ENCODE measurements around the gene GANC.

The GANC gene

DNA sequence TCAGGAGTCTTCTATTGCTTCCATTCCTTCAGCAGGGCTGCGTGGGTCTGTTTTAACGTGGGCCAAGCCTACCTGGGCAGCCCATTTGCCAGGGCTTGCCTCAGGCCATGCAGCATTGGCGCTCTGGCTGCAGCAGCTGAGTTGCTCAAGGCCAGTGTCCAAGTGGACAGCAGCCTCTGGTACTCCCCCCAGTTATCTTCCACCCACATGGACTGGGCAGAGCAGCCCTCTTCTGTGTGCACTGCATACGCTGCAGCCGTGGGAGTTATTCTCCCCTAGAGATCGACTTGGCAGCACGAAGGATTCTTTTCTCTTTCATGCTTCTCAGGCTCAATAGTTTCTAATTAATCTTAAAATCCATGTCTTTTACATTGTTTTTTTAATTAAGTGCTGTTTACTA lies 79.4 kb downstream of the GANC start:
- DNase-seq, result no peak

DNA sequence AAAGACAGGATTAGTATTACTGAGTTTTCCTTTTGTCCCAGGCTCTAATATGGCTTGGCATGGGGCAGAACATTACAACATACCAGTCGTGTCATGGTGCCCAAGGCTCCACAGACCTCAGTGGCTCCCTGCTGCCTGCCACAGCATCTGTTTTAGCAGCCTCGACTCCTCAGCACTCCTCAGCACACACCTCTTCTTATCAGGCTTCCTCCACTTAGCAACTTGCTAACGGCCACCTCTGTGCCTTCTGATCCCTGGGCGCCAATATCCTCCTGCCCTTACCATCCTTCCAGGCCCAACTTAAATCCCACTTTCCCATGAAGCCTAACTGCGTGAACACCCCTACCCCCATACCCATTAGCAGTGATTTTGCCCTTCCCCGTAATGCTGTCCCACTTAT lies 80.1 kb downstream of the GANC start:
- no peak for DNase-seq

DNA sequence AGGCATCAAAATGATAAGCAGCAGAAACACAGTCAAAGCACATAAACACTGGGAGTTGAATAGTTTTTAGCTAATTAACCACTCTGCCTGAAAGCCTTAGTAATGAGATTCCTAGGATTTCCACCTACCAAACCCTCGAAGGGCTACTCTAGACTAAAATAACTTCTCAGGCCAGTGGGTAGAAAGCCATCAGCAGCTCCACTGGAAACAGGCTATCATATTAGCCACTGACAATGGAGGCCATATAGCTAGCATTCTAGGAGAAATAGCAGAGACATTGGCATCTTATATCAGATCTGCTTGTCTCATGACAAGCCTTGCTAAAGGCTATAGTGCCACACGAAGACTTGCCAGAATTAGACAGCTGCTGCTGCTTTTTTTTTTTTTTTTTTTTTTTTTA lies 81.8 kb downstream of the GANC start:
- DNase-seq, result no peak

DNA sequence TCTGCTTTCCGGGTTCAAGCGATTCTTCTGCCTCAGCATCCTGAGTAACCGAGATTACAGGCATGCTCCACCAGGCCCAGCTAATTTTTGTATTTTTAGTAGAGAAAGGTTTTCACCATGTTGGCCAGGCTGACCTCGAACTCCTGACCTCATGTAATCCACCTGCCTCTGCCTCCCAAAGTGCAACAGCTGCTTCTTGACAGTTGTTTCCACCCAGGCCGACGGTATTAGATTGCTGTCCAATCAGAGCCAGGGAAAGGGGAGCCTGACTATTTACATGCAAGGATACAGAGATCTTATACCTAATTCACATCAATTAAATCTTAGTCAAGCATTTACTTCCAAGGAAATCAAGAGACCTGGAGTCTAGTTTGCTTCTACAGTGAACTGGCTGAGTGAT lies 82.3 kb downstream of the GANC start:
- no peak for DNase-seq

DNA sequence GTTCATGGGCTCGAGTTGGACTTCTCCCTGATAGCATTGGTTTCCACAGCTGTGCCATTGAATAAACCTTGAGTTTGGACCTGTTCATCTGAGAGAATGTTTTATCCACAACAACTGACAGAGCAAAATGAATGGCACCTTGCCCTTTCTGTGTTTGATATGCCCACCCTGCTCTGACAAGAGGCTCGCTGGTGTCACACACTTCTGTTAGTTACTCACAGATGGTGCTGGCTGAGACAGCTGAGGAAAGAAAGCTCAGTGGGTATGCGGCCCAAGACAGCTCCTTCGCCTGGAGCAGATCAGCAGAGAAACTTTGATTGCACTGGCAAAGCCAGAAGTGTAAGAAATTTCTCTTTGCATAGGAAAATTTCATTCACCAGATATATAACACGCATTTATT lies 83.8 kb downstream of the GANC start:
- no peak for DNase-seq

DNA sequence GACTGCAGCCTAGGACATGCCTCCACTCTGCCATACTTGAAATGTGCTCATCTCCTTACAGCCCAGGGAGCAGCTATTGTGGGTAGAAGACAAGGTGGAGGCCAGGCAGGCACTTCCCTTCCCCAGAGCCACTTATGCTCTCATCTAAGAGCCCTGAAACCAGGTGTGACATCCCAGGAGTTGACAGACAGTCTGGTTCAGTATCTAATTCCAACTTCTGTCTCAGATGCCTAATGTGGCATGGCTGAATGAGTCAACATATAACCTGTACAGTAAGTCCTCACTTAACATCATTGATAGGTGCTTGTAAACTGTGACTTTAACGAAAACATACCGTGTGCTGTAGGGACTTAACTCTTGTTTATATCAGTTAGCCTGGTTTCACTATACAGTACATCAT lies 85.1 kb downstream of the GANC start:
- no peak for DNase-seq

DNA sequence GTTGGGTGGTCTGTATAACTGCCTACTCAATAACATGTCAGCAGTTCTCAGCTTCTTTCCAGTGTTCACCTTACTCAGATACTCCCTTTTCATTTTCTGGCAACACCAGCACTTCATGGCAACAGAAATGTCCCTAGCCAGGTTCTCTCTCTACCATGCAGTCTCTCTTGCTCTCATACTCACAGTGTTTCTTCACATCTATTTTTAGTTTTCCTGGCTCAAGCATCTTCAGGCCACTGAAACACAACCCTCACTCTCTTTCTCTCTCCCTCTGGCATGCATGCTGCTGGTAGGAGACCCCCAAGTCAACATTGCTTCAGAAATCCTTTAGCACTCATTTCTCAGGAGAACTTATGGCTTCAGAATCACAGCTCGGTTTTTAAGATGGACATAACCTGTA lies 86.2 kb downstream of the GANC start, which contains the start of gene CAPN3:
TSS of gene CAPN3 (plus strand) at position 253 of the 400 bp plus-strand sequence. CDS start 305 bp downstream, outside the sequence.
- DNase-seq, result no peak

DNA sequence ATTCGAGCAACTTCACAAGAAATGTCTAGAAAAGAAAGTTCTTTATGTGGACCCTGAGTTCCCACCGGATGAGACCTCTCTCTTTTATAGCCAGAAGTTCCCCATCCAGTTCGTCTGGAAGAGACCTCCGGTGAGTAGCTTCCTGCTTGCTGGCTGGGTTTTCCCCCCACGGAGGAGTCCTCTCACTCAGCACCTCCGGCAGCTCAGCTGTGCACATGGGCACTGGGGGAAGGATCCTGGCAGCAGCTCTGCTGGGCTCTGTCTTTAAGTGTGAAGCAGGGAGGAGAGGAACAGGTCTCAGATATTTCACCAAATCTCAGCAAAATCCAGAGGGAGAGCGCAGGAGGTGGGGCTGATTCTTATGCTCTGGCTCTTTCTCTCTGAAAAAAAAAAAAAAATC lies 87.0 kb downstream of the GANC start:
- no peak for DNase-seq

DNA sequence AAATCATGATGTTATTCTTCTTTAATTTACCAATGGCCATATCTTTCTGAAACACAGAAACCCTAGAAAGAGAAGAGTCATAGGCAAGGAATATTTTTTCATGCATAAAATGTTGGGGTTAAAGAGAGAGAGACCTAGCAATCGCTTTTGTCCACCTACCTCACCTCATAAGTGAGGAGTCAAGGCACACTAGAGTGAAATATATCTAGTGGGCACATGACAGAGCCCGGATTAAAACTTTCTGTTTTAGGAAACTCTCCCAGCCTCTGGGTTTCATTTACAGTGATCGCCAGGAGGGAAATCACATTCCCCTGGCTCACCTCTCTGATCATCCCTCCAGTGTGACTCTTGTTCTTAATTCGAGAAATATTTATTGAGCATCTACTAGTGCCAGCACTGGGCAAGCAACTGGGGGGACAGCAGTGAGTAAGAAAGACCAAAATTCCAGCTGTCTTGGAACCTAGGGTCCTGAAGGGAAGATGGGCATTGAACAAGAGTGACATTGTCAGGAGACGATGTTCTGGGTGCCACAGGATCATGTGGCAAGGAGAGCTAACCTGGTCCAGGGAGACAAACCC lies 87.6 kb downstream of the GANC start:
- no peak for DNase-seq

DNA sequence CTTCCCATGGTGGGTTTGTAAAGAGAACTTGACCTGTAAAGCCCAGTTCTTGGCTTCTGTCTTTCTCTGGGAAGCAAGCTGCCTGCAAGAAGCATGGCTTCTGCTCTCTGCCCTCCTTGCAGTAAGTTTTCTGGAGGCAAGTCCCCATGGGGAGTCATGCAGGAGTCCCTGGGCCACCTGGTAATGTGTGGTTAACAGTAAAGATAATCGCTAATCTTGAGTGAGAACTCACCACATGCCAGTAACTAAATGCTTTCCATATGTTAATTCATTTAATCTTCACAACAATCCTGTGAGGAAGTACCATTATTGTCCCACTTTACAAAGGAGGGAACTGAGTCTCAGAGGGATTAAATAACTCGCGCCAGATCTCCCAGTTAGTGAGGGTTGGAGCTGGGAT lies 90.5 kb downstream of the GANC start:
- DNase-seq, result no peak

DNA sequence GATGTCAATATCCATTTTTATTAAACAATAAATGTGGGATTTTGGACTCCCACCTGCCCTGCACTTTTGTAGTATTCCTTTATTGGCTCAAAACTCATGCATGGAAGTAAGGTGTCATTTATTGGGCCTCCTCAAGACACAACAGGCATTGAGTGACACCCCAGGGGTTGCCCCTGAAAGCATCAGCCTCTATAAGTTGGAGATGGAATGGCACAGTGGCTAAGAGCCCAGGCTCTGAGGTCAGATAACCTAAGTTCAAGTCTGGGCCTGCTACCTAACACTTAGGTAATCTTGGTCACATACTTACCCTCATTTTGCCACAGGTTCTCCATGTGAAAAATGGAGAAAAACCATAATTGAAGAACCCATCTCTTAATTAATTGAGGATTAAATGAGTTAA lies 90.9 kb downstream of the GANC start:
- no peak for DNase-seq

DNA sequence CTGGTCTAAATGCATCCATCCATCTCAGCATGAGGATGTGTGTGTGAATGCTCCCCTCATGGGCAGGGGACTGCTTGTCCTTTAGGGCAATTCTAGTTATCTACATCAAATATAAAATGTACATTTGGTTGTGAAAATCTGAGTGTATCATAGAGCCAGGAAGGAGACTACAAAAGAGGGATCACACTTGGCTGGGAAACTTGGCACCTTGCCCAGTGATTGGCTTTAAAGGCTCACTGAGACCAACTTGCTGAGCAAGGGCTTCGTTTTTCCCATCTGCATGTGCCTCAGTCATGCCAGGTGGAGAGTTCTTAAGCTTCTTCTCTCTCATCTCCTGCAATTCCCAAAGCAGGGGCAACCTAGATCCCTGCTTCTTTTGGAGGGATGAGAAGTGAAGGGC lies 91.5 kb downstream of the GANC start:
- DNase-seq, result no peak

DNA sequence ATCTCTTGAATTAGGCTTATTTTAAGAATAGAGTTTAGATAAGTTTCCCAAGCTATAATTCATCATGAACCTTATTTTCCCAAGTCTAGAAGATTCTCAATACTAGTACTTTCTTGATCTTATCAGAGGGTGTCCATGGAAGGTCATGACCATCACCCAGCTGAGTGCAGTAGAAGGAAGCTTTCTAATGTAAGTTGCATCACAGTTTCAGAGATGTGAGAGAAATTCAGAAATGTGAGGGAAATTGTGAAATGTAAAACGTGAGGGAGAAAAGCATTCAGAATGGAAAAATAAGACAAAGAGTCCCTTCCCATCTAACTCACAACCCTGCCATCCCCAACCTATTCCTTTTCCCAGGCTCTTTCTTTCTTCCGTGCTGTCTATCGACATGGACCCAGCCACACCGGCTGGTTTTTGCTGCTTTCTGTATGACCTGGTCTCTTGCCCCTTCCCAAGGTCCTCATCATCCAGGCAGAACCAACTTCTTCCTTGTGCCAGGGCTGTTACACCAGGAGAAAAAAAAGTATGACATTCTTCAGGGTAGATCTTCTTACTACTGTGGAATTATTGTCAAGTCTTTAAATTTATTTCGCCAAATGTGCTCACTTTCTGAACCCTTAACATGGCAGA lies 93.0 kb downstream of the GANC start:
- no peak for DNase-seq

DNA sequence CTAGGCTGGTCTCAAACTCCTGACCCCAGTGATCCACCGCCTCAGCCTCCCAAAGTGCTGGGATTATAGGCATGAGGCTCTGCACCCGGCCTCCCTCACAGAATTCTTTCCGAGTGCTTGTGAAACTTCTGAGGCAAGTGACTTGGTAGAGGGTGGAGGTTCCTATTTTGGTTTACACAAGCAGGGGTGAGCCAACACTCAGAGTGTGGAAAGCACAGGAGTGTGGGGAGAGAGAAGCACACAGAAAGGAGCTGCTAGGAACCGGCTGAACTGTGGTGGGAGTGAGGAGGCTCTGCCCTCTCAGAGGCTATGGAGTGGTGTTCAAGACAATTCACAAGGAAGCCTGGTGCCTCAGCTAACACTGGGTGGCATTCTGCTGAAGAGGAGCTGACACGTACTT lies 94.0 kb downstream of the GANC start:
- no peak for DNase-seq

DNA sequence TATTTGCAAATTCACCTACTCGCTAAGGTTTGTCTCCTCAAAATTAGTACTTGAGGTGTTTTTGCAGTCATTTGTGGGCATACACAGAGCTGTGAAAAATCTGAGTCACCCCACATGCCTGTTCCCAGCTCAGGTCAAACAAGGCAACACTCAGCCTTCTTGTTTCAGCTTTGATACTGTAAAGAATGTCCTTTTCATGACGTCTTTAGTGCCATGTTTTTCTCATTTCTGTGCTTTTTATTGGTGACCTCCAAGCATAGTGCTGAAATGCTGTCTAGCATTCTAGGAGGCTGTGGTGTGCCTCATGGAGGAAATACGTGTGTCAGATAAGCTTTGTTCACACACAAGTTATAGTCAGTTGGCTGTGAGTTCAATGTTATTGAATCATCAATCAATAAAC lies 95.1 kb downstream of the GANC start:
- no peak for DNase-seq

DNA sequence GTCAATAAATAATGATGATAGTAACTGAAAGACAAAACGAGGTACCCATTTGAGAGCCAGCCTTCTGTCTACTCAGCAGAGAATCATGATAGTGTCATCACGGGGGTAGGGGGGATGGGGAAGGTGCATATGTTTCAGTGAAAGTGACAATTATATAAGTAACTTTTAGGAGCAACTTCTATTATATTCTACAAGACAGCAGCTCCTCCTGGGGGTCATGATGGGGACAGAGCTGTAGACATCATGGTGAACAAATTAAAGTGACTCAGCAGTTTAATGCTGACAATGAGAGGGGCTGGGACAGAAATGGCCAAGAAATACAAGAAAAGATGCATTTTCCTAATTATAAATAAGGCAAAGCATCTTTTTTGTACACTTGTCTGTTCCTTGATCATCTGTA lies 98.1 kb downstream of the GANC start:
- DNase-seq, result no peak

DNA sequence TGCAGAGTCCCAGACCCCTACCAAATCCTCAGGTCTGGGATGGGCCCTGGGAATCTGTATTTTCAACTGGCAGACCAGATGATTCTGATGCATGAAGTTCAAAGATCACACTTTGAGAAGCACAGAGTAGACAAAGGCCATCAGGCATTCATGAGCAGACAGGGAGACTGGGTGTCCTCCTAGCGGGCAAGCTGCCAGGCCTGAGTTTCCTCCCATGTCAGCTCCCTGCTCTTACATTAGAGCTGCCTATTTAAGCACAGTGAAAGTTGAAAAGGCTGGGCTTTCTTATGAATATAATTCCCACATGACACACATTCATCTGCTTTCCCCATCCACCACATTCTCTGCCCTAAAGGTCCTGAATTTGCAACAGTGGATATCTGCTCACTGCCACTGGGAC lies 100.3 kb downstream of the GANC start:
- no peak for DNase-seq

DNA sequence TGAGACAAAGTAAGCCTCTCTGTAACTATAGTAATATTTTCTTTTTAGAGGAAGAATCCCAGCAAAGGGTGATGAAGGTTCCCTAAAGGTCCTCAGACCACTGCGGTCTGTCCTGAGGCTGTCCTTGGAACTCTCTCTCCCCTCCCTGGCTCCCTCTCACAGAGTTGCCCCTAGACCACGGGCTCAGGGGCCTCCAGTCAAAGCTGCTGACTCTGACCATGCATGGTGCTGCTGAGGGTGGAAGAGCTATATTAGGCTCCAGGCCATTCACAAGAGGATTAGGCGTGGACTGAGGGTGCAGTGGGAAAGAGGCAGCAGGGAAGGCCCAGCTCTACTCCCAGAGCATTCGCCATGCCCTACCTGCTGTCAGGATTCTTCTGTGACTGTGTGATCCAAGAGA lies 100.9 kb downstream of the GANC start:
- DNase-seq, result no peak

DNA sequence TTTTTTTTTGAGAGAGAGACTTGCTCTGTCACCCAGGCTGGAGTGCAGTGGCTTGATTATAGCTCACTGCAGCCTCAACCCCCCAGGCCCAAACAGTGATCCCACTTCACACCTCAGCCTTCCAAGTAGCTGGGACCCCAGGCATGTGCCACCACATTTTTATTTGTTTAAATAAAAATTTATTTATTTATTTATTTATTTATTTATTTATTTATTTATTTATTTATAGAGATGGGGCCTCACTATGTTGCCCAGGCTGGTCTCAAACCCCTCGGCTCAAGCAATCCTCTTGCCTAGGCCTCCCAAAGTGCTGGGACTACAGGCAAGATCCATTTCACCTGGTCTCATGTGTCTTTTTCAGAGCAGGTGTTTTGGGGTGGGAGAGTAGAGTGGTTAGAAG lies 101.8 kb downstream of the GANC start:
- no peak for DNase-seq

DNA sequence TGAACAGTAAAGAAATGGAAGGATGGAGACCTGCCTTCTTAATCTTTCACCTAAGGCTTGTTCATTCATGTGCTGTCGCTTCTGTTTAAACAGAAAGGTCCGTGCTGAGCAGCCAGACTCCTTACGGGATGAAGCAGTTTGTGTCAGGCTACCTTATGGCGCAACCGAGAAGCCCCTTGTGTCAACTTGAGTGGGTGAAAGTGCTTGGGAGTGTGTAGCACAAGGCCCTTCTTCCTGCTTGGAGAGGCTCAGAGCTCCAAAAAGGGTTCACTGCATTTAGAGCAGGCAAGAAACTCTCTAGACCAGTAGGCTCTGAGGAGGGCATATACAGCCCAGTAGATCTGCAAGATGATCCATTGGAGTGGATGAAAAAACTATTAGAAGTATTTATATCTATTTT lies 102.3 kb downstream of the GANC start:
- DNase-seq, result no peak

DNA sequence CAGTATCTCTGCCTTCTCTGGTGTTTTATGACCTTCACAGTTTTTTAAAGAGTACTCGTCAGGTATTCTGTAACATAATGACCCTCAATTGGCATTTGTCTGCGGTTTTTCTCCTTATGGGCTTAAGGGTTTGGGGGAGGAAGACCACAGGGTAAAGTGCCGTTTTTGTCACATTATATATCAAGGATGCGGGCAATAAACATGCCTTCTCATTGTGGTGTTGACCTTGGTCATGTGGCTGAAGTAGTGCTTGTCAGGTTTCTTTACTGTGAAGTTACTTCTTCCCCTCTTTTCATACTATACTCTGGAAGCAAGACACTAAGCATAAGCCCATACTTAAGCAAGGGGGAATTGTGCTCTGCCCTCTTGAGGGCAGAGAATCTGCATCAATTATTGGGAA lies 102.9 kb downstream of the GANC start:
- DNase-seq, result no peak

DNA sequence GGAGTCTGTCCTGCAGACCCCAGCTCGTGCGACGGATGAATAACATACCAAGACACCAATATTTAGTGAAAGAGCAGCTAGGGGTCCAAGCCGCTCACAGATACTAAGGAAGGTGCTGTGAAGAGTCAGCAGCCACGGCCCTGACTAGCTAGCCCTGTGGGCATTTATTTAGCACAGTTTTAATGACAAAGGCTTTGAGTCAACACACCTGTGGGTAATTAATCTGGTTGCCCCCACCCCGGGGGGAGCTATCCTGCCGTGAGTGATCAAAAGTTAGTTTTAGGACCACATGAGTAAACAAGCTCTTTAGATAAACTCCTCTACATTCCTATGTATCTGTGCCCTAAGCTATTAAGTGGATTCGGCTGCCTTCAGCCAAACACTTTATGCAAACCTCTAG lies 105.0 kb downstream of the GANC start:
- DNase-seq, result no peak

DNA sequence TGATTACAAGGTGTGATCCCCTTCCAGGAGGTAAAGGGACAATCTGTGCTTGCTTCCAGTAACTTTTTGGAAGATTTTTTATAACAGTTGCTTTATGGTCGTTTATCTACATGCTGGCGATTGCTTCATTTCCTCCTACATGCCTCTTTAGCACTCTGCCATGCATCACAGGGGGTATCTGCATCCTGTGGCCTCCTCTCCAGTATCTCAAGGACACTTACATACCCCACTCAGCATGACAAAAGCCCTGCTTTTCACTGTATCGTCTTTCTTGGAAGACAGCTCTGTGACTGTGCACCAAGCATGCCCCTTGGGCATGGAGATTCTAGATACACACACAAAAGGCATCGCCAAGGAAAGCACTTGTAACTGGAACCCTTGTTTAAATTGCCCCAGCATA lies 111.6 kb downstream of the GANC start:
- no peak for DNase-seq

DNA sequence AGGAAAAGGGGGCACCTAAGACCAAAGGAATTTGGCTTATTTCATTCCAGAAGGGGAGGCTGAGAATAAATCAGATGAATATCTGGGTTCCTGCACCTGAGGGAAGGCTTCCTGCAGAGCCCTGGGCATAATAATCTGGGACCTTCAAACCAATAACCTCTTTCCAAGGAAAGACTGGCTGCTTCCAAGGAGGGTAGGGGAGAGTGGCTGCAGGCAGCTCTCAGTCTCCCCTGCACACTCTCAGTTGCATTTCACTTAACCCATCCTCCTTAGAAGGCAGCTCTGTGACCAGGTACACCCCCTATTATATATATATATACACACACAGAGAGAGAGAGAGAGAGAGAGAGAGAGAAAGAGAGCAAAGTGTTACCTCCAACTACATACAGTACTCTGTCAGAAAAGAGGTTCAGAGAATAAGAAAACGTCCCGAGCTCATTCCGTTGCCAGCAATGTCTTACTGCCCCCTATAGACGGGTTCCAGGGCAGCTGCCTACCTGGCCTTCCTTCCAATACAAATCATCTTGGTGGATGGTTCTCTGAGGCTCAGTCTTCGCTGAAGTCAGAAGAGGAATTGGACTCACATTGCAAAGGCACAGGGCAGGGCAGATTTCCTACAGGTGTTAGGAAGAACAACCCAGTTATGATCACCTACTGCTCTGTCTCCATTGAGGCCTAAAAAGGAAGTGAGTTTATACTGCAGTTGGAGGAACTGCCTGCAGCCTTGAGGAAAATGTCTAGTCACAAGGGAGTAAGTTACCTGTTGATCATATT lies 112.4 kb downstream of the GANC start:
- no peak for DNase-seq

All from central memory CD4-positive, alpha-beta T cell (primary cell).